H1 (cell line): ENCODE data around the gene SECISBP2.

Experiments used
- CHD2 ChIP-seq: IDR thresholded peaks from 2 replicates; pipeline ENCODE4 v1.6.1; 2012; ENCODE audit warnings: low read length, improper control_type of control experiment
- CTCF ChIP-seq, 3 experiments: IDR thresholded peaks; 1 replicate in 2 of 3; 2 replicates in 1 of 3; pipeline versions ENCODE4 v1.5.1 to v1.6.1; 2011; ENCODE audit warnings: low read length in 3 of 3, mild to moderate bottlenecking in 3 of 3, inconsistent platforms in 2 of 3, low read depth in 1 of 3, moderate library complexity in 1 of 3; ENCODE audit not compliant: insufficient read depth in 1 of 3; ENCODE audit errors: control extremely low read depth in 1 of 3
- EP300 ChIP-seq, 2 experiments: IDR thresholded peaks; 1 replicate in 1 of 2; 2 replicates in 1 of 2; pipeline ENCODE4 v1.6.1; 2011 to 2012; ENCODE audit warnings: low read depth in 2 of 2, low read length in 2 of 2, mild to moderate bottlenecking in 2 of 2, borderline replicate concordance in 1 of 2, inconsistent platforms in 1 of 2, moderate library complexity in 1 of 2
- EZH2 ChIP-seq: fragments of 200-600 bp; sonication (generic); IDR thresholded peaks from 2 replicates; pipeline ENCODE4 v1.7.1; 2012; ENCODE audit warnings: low read depth, mild to moderate bottlenecking, moderate library complexity, low read length, inconsistent platforms; ENCODE audit not compliant: severe bottlenecking
- GTF2F1 ChIP-seq: IDR thresholded peaks from 2 replicates; pipeline ENCODE4 v1.6.1; 2012; ENCODE audit warnings: low read depth, low read length, improper control_type of control experiment, borderline replicate concordance
- JUN ChIP-seq: IDR thresholded peaks from 2 replicates; pipeline ENCODE4 v1.6.1; 2011; ENCODE audit warnings: low read depth, mild to moderate bottlenecking, improper control_type of control experiment, low read length

DNA sequence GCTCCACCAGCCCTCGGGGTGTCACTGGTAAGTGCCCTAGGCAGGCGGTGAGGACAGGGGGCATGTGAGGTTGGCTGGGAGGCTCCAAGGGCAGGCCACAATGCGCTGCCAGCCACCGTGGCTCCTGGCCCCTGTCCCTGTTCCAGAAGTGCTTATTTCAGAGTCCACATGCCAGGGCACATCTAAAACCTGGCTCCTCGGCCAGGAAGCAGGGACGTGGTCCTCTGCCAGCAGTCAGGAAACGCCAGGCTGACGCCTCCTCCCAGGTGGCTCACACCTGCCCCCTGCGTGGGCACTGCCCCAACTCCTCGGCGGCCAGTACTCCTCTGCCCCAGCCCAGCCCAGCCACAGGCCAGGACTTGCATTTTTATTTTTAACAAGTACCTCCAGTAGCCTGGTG is 68.5 kb downstream of the SECISBP2 start:
- no peak for TF ChIP-seq EZH2
- TF ChIP-seq EP300 (IDR thresholded peaks at IDR 0.05; ENCODE audit: borderline replicate concordance in 1 of 2, low read depth in 2 of 2, low read length in 2 of 2), result no peak
- no peak for TF ChIP-seq CTCF (IDR thresholded peaks at IDR 0.05; ENCODE audit: control extremely low read depth in 1 of 3, insufficient read depth in 1 of 3, low read depth in 1 of 3, low read length in 3 of 3)
- TF ChIP-seq CHD2, result no peak
- no peak for TF ChIP-seq JUN
- TF ChIP-seq GTF2F1, result no peak
